SIG-M5 treated with dmso at 0.1 percent for 504 hours (cell line): ENCODE results near the gene ABHD6.
"Not testable (repeated sequence)": the region's sequence is repeated elsewhere in the genome, so short reads cannot be mapped to it uniquely, and the experiment has no call there.

Experiments
- DNase-seq: peaks from one replicate; lab custom pipeline; 2025; ENCODE audit not compliant: unreplicated experiment; lab: John Stamatoyannopoulos, UW

Gene ABHD6

GRCh38 chr3:58242340-58242739, 4.7 kb downstream of the ABHD6 start:
- DNase-seq, result no peak

- not testable (repeated sequence) for DNase-seq
These were observed 5.3 kb downstream of the ABHD6 start for GRCh38 chr3:58242860-58243259.

GRCh38 chr3:58243976-58244585, 6.5 kb downstream of the ABHD6 start:
- DNase-seq, result no peak

GRCh38 chr3:58246148-58247047, 8.8 kb downstream of the ABHD6 start:
- no peak for DNase-seq

GRCh38 chr3:58249358-58250092, 11.9 kb downstream of the ABHD6 start:
- DNase-seq, result no peak

GRCh38 chr3:58250093-58250707, 12.6 kb downstream of the ABHD6 start:
- no peak for DNase-seq

GRCh38 chr3:58251631-58252035, 14.0 kb downstream of the ABHD6 start:
- DNase-seq, result no peak

GRCh38 chr3:58254144-58254543, 16.6 kb downstream of the ABHD6 start:
- no peak for DNase-seq

GRCh38 chr3:58256061-58256460, 18.5 kb downstream of the ABHD6 start:
- DNase-seq, result no peak

GRCh38 chr3:58256511-58256910, 18.9 kb downstream of the ABHD6 start:
- no peak for DNase-seq

GRCh38 chr3:58258392-58259055, 20.9 kb downstream of the ABHD6 start:
- DNase-seq, result no peak

- peak; percentile 72 for DNase-seq
These were observed 22.7 kb downstream of the ABHD6 start for GRCh38 chr3:58260261-58260731.

- DNase-seq, result no peak
These were observed 23.1 kb downstream of the ABHD6 start for GRCh38 chr3:58260733-58261132.

- DNase-seq, result no peak
These were observed 24.5 kb downstream of the ABHD6 start for GRCh38 chr3:58261954-58262666.

- no peak for DNase-seq
These were observed 29.0 kb downstream of the ABHD6 start for GRCh38 chr3:58266577-58266976.

GRCh38 chr3:58267543-58267942, 30.0 kb downstream of the ABHD6 start:
- not testable (repeated sequence) for DNase-seq

GRCh38 chr3:58269356-58269755, 31.8 kb downstream of the ABHD6 start:
- no peak for DNase-seq

- DNase-seq, result no peak
These were observed 32.9 kb downstream of the ABHD6 start for GRCh38 chr3:58270485-58270884.

GRCh38 chr3:58271901-58272501, 34.4 kb downstream of the ABHD6 start:
- peak; percentile 50 for DNase-seq

- no peak for DNase-seq
These were observed 35.3 kb downstream of the ABHD6 start for GRCh38 chr3:58272891-58273290.
